Gastrocnemius medialis (tissue), 4 donors: ENCODE measurements around the gene GALNT17.

ENCODE experiments used
- CTCF ChIP-seq, 5 experiments: fragments of 450-650 bp in 3 of 5; fragments of 200-600 bp in 2 of 5; sonication (generic) in 2 of 5; IDR thresholded peaks in 4 of 5; conservative IDR thresholded peaks in 1 of 5; 1 replicate in 4 of 5; 2 replicates in 1 of 5; pipeline ENCODE4 v1.5.1; 2016 to 2019; ENCODE audit warnings: antibody characterized with exemption in 5 of 5, mild to moderate bottlenecking in 3 of 5, moderate library complexity in 3 of 5
- POLR2A ChIP-seq, 2 donors: fragments of 450-650 bp; IDR thresholded peaks; one replicate each; pipeline ENCODE4 v1.6.1; 2017; ENCODE audit warnings: antibody characterized with exemption in 2 of 2, mild to moderate bottlenecking in 2 of 2, moderate library complexity in 2 of 2

DNA sequence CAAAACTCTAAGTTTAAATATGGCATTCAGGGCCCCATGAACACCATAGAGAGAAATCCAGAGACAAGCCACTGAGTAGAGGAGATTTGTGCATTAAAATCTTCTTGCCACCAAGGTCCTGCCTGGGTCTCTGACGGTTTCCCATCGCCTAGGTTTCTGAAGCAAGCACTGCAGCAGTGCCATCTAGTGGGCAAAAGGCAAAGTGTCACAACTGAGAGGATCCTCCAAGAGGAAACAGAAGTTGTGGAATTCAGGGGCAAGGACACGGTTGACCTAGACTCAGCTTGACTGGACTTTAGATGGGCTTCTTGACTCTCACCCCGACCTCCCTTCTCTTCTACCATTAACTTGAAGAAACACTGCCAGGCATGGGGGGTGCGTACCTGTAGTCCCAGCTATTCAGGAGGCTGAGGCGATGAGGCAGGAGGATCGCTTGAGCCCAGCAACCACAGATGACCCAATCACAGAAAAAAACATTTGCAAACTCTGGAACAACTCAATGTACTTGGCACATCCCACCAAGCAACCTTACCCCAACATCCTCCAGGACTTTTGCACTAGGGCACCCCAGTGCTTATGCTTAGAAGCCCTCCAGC is 604.1 kb downstream of the GALNT17 start:
- TF ChIP-seq CTCF (IDR thresholded peaks at IDR 0.05 in 4 of 5, conservative IDR thresholded peaks at IDR 0.05 in 1 of 5) (peak; percentile 58 to 89 (median 73)), POLR2A (IDR thresholded peaks at IDR 0.05) (no peak)
